HG03565 (cell line): Measurements from ENCODE around the gene GAS6.
"Not testable (repeated sequence)": the region's sequence is repeated elsewhere in the genome, so short reads cannot be mapped to it uniquely, and the experiment has no call there.

Experiments
- ATAC-seq: cut with Tn5 transposase; IDR thresholded peaks from one replicate; pipeline ENCODE4 v1.9.1; 2021; ENCODE audit warnings: mild to moderate bottlenecking, moderate library complexity; ENCODE audit not compliant: unreplicated experiment

The GAS6 gene

GRCh38 chr13:113840541-113841352, 23.1 kb downstream of the GAS6 start:
- ATAC-seq = no peak

- no peak for ATAC-seq
Observed at GRCh38 chr13:113839536-113840204, 24.2 kb downstream of the GAS6 start.

- no peak for ATAC-seq
Observed at GRCh38 chr13:113838711-113839201, 25.1 kb downstream of the GAS6 start.

GRCh38 chr13:113837560-113838355, 26.1 kb downstream of the GAS6 start:
- no peak for ATAC-seq

- ATAC-seq = no peak
Observed at GRCh38 chr13:113836768-113837559, 26.9 kb downstream of the GAS6 start.

- ATAC-seq = no peak
Observed at GRCh38 chr13:113835461-113836270, 28.2 kb downstream of the GAS6 start.

GRCh38 chr13:113834496-113835200, 29.2 kb downstream of the GAS6 start:
- no peak for ATAC-seq

GRCh38 chr13:113834006-113834405, 29.9 kb downstream of the GAS6 start:
- ATAC-seq = not testable (repeated sequence)

- ATAC-seq = no peak
Observed at GRCh38 chr13:113833111-113833830, 30.6 kb downstream of the GAS6 start.

GRCh38 chr13:113832631-113833030, 31.2 kb downstream of the GAS6 start:
- ATAC-seq = no peak

- ATAC-seq = no peak
Observed at GRCh38 chr13:113832205-113832604, 31.7 kb downstream of the GAS6 start.

GRCh38 chr13:113831061-113831460, 32.8 kb downstream of the GAS6 start:
- ATAC-seq = no peak

GRCh38 chr13:113830426-113830950, 33.4 kb downstream of the GAS6 start:
- ATAC-seq = not testable (repeated sequence)

- ATAC-seq = no peak
Observed at GRCh38 chr13:113828282-113828825, 35.5 kb downstream of the GAS6 start.

GRCh38 chr13:113827021-113827420, 36.9 kb downstream of the GAS6 start:
- ATAC-seq = no peak

GRCh38 chr13:113826446-113826845, 37.4 kb downstream of the GAS6 start:
- ATAC-seq = not testable (repeated sequence)

GRCh38 chr13:113825841-113826240, 38.0 kb downstream of the GAS6 start:
- no peak for ATAC-seq

- ATAC-seq = no peak
Observed at GRCh38 chr13:113823771-113824170, 40.1 kb downstream of the GAS6 start.
